DMS114 treated with DMSO at 0.1 percent for 48 hours (cell line): Measurements from ENCODE around the gene HAND1.

ENCODE experiments used
- DNase-seq: peaks from one replicate; lab custom pipeline; 2025; ENCODE audit not compliant: unreplicated experiment; lab: John Stamatoyannopoulos, UW

The HAND1 gene

GRCh38 chr5:154506049-154506715 is 28.2 kb upstream of the HAND1 start:
- no peak for DNase-seq

GRCh38 chr5:154505567-154505966 is 27.5 kb upstream of the HAND1 start:
- DNase-seq: no peak

- DNase-seq: no peak
These were observed 25.6 kb upstream of the HAND1 start for GRCh38 chr5:154503698-154504039.

GRCh38 chr5:154502180-154502579 is 24.2 kb upstream of the HAND1 start:
- no peak for DNase-seq

GRCh38 chr5:154501566-154501965 is 23.5 kb upstream of the HAND1 start:
- DNase-seq: no peak

GRCh38 chr5:154498994-154499393 is 21.0 kb upstream of the HAND1 start:
- no peak for DNase-seq

- no peak for DNase-seq
These were observed 20.6 kb upstream of the HAND1 start for GRCh38 chr5:154498591-154498990.

GRCh38 chr5:154494036-154494435 is 16.0 kb upstream of the HAND1 start:
- DNase-seq: no peak

GRCh38 chr5:154493274-154493673 is 15.2 kb upstream of the HAND1 start:
- DNase-seq: no peak

- DNase-seq: no peak
These were observed 13.9 kb upstream of the HAND1 start for GRCh38 chr5:154491941-154492340.

GRCh38 chr5:154487541-154487940 is 9.5 kb upstream of the HAND1 start:
- no peak for DNase-seq

GRCh38 chr5:154486427-154486866 is 8.4 kb upstream of the HAND1 start:
- no peak for DNase-seq

- no peak for DNase-seq
These were observed 7.9 kb upstream of the HAND1 start for GRCh38 chr5:154485850-154486426.

GRCh38 chr5:154485096-154485491 is 7.1 kb upstream of the HAND1 start:
- DNase-seq: no peak

GRCh38 chr5:154484393-154485095 is 6.5 kb upstream of the HAND1 start:
- no peak for DNase-seq

- DNase-seq: no peak
These were observed 5.8 kb upstream of the HAND1 start for GRCh38 chr5:154483654-154484392.

- DNase-seq: no peak
These were observed 4.8 kb upstream of the HAND1 start for GRCh38 chr5:154482528-154483449.

GRCh38 chr5:154481584-154482381 is 3.8 kb upstream of the HAND1 start:
- DNase-seq: no peak

GRCh38 chr5:154480847-154481246 is 2.8 kb upstream of the HAND1 start:
- no peak for DNase-seq
